Endothelial cell (in vitro differentiated cells): Measurements from ENCODE around the gene NFIB. TPM values are rescaled to one million over a fixed set of nuclear protein-coding genes. Genes with fewer than 3 reads are reported as not detected.

Experiments
- DNase-seq: peaks from one replicate; pipeline ENCODE4 v3.0.0; 2021; ENCODE audit warnings: low spot score
- H3K27ac Mint-ChIP-seq: one replicate; pipeline ENCODE4 v1.8.0; 2021; ENCODE audit warnings: mixed read lengths, inconsistent platforms; ENCODE audit not compliant: unreplicated experiment
- H3K27me3 Mint-ChIP-seq: one replicate; pipeline ENCODE4 v1.8.0; 2021; ENCODE audit warnings: mild to moderate bottlenecking, moderate library complexity, mixed read lengths, inconsistent platforms; ENCODE audit not compliant: unreplicated experiment
- H3K36me3 Mint-ChIP-seq: one replicate; pipeline ENCODE4 v1.8.0; 2021; ENCODE audit warnings: mild to moderate bottlenecking, low read depth, mixed read lengths, inconsistent platforms; ENCODE audit not compliant: unreplicated experiment
- H3K4me1 Mint-ChIP-seq: one replicate; pipeline ENCODE4 v1.8.0; 2021; ENCODE audit warnings: mild to moderate bottlenecking, mixed read lengths, inconsistent platforms; ENCODE audit not compliant: unreplicated experiment
- H3K4me3 Mint-ChIP-seq: one replicate; pipeline ENCODE4 v1.8.0; 2021; ENCODE audit warnings: mild to moderate bottlenecking, mixed read lengths, inconsistent platforms; ENCODE audit not compliant: unreplicated experiment
- H3K9me3 Mint-ChIP-seq: one replicate; pipeline ENCODE4 v1.8.0; 2021; ENCODE audit warnings: mixed read lengths, inconsistent platforms; ENCODE audit not compliant: unreplicated experiment
- total RNA-seq: library from RNA; stranded (reverse); fragmentation: NEBNext Ultra II Directional; extraction: Animal tissue kit (Norgen Biotek cat#: 25700); gene quantifications from one replicate; pipeline ENCODE4 v1.2.1, GENCODE V29; 2021; ENCODE audit not compliant: unreplicated experiment
- TF ChIP-seq, protein P1 (sequence below): fragments of 200-600 bp; sonication (generic); IDR thresholded peaks from one replicate; pipeline ENCODE4 v1.5.0; 2021; ENCODE audit warnings: antibody characterized with exemption; ENCODE audit not compliant: unreplicated experiment

Gene NFIB
- total RNA-seq, 1 donor from 2014 or later: 120 TPM

GRCh38 chr9:14288433-14288832 is 25.5 kb downstream of the NFIB start:
- TF ChIP-seq, protein P1, sequence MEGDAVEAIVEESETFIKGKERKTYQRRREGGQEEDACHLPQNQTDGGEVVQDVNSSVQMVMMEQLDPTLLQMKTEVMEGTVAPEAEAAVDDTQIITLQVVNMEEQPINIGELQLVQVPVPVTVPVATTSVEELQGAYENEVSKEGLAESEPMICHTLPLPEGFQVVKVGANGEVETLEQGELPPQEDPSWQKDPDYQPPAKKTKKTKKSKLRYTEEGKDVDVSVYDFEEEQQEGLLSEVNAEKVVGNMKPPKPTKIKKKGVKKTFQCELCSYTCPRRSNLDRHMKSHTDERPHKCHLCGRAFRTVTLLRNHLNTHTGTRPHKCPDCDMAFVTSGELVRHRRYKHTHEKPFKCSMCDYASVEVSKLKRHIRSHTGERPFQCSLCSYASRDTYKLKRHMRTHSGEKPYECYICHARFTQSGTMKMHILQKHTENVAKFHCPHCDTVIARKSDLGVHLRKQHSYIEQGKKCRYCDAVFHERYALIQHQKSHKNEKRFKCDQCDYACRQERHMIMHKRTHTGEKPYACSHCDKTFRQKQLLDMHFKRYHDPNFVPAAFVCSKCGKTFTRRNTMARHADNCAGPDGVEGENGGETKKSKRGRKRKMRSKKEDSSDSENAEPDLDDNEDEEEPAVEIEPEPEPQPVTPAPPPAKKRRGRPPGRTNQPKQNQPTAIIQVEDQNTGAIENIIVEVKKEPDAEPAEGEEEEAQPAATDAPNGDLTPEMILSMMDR: no peak
- Mint-ChIP-seq H3K9me3 (no peaks in the 10 kb centered on the region), H3K27ac (no peak overlapping the region), H3K27me3 (peaks cover under 1% of the 10 kb centered on the region), H3K36me3 (peaks cover 7% of the 10 kb centered on the region), H3K4me3 (no peak overlapping the region), H3K4me1 (peaks cover 10% of the 10 kb centered on the region)
- DNase-seq: no peak

GRCh38 chr9:14286121-14286520 is 27.8 kb downstream of the NFIB start:
- no peaks in the 10 kb centered on the region for H3K9me3 Mint-ChIP-seq
- no peak overlapping the region for H3K4me3 Mint-ChIP-seq
- peaks cover 8% of the 10 kb centered on the region for H3K4me1 Mint-ChIP-seq
- TF ChIP-seq, protein P1: no peak
- peaks cover 2% of the 10 kb centered on the region for H3K27me3 Mint-ChIP-seq
- peaks cover 7% of the 10 kb centered on the region for H3K36me3 Mint-ChIP-seq
- no peak for DNase-seq
- no peak overlapping the region for H3K27ac Mint-ChIP-seq

GRCh38 chr9:14283276-14283675 is 30.7 kb downstream of the NFIB start:
- H3K9me3 Mint-ChIP-seq: no peaks in the 10 kb centered on the region
- H3K27ac Mint-ChIP-seq: no peak overlapping the region
- H3K4me3 Mint-ChIP-seq: no peak overlapping the region
- TF ChIP-seq, protein P1: no peak
- H3K4me1 Mint-ChIP-seq: peaks cover 19% of the 10 kb centered on the region
- peaks cover 2% of the 10 kb centered on the region for H3K27me3 Mint-ChIP-seq
- no peak for DNase-seq
- peaks cover 5% of the 10 kb centered on the region for H3K36me3 Mint-ChIP-seq

- H3K36me3 Mint-ChIP-seq: peaks cover 4% of the 10 kb centered on the region
- peaks cover 2% of the 10 kb centered on the region for H3K27me3 Mint-ChIP-seq
- peaks cover 31% of the 10 kb centered on the region for H3K4me1 Mint-ChIP-seq
- H3K27ac Mint-ChIP-seq: no peak overlapping the region
- H3K9me3 Mint-ChIP-seq: no peaks in the 10 kb centered on the region
- no peak for DNase-seq
- no peak overlapping the region for H3K4me3 Mint-ChIP-seq
- TF ChIP-seq, protein P1: no peak
Observed at GRCh38 chr9:14281876-14282275, 32.1 kb downstream of the NFIB start.

GRCh38 chr9:14281136-14281795 is 32.7 kb downstream of the NFIB start:
- peaks cover 35% of the 10 kb centered on the region for H3K4me1 Mint-ChIP-seq
- TF ChIP-seq, protein P1: no peak
- no peak overlapping the region for H3K27ac Mint-ChIP-seq
- H3K4me3 Mint-ChIP-seq: no peak overlapping the region
- no peaks in the 10 kb centered on the region for H3K36me3 Mint-ChIP-seq
- no peaks in the 10 kb centered on the region for H3K9me3 Mint-ChIP-seq
- H3K27me3 Mint-ChIP-seq: peaks cover 2% of the 10 kb centered on the region
- no peak for DNase-seq
